Prostate gland (tissue), 2 donors: ENCODE measurements around the gene PDE4D. TPM values are rescaled to one million over a fixed set of nuclear protein-coding genes. Genes with fewer than 3 reads are reported as not detected.

ENCODE experiments used
- DNase-seq: peaks from one replicate; pipeline ENCODE4 v3.0.0-alpha.2; 2019; ENCODE audit warnings: low spot score
- H3K27ac ChIP-seq, 2 donors: fragments of 200-600 bp; sonication (generic); 2 replicates each; pipeline ENCODE4 v1.5.1; 2017 to 2019
- H3K27me3 ChIP-seq: fragments of 200-600 bp; sonication (generic); replicated peaks from 2 replicates; pipeline ENCODE4 v1.5.1; 2019; ENCODE audit not compliant: insufficient read depth
- H3K36me3 ChIP-seq, 2 donors: fragments of 200-600 bp; sonication (generic); 1 replicate in 1 of 2; 2 replicates in 1 of 2; pipeline versions ENCODE4 v1.5.1 to v1.8.1; 2017 to 2019
- H3K4me1 ChIP-seq: fragments of 200-600 bp; sonication (generic); replicated peaks from 2 replicates; pipeline ENCODE4 v1.5.1; 2019
- H3K4me3 ChIP-seq, 2 donors: fragments of 200-600 bp; sonication (generic); 2 replicates each; pipeline ENCODE4 v1.5.1; 2017 to 2019
- H3K9me3 ChIP-seq: fragments of 200-600 bp; sonication (generic); 2 replicates; pipeline ENCODE4 v1.5.1; 2017
- CTCF ChIP-seq, 4 experiments: fragments of 200-600 bp in 2 of 4; fragments of 450-650 bp in 2 of 4; sonication (generic) in 2 of 4; IDR thresholded peaks; 1 replicate in 3 of 4; 2 replicates in 1 of 4; pipeline ENCODE4 v1.5.1; 2016 to 2019; ENCODE audit warnings: antibody characterized with exemption in 4 of 4, mild to moderate bottlenecking in 2 of 4, moderate library complexity in 2 of 4
- POLR2A ChIP-seq: fragments of 450-650 bp; IDR thresholded peaks from one replicate; pipeline ENCODE4 v1.6.1; 2016; ENCODE audit warnings: antibody characterized with exemption, mild to moderate bottlenecking
- POLR2AphosphoS5 ChIP-seq: sonication (generic); formaldehyde crosslinking; IDR thresholded peaks from one replicate; pipeline ENCODE4 v1.6.1; 2017; ENCODE audit warnings: antibody characterized with exemption
- WGBS: methylation state at CpG from one replicate; pipeline ENCODE4 v1.1.5; 2018; 5-methylcytosine and 5-hydroxymethylcytosine counted together
- intact Hi-C: fragments of 100-400 bp; cut with DNase I; formaldehyde crosslinking; loops from one replicate; pipeline ENCODE4 v1.14.2; 2022
- total RNA-seq, 2 donors: library from RNA; depleted of rRNA; stranded (reverse); fragments of >200 nt; gene quantifications; one replicate each; pipeline ENCODE4 v1.1.0, GENCODE V29; 2016

PDE4D gene
- total RNA-seq, 2 donors from 2014 or later = 64.2 to 75.6 TPM

DNA sequence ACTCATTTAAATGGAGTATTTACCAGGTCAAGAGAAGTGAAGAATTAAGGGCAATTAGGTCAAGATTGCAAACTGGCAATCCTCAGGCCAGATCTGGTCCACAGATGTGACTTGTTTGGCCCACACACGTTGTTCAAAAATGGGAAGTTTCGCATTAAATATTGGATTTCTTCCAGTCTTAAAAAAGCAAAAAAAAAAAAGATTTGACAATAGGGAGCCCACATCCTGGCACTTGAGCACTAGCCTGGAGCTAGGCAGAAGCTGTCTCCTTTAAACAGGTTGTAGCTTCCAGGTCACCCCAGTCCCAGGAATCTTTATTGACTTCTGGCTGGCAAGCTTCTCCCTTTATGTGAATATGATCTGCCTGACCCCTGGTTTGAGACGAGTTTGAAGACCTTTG lies 790.2 kb downstream of the PDE4D start:
- H3K27ac ChIP-seq = no peak overlapping the region
- no peaks in the 10 kb centered on the region for H3K27me3 ChIP-seq
- H3K9me3 ChIP-seq = no peaks in the 10 kb centered on the region
- no peak for DNase-seq
- H3K36me3 ChIP-seq = no peaks in the 10 kb centered on the region
- intact Hi-C loops = no loop called here
- WGBS = 17% methylated on average over 3 of the region's 3 CpGs
- no peaks in the 10 kb centered on the region for H3K4me1 ChIP-seq
- TF ChIP-seq CTCF (IDR thresholded peaks at IDR 0.05) = no peak
- TF ChIP-seq POLR2A = no peak
- no peak overlapping the region for H3K4me3 ChIP-seq

DNA sequence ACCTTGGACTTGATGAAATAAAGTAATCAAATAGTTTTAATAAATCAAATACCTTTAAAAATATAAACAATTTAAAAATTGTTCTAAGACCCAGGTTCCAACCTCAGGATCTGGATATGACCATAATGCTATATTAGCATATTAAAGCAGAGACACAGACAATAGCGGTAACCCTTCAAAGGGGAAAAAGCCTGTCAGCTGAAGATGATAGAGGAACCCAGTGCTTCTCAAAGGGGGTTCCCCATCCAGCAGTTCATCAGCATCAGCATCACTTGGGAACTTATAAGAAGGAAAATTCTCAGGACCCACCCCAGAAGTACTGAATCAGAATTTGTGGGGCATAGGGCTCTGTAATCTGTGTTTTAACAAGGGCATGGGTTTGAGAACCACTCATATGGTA lies 791.1 kb downstream of the PDE4D start:
- Histone ChIP-seq H3K4me3 (no peak overlapping the region), H3K4me1 (no peaks in the 10 kb centered on the region), H3K27me3 (no peaks in the 10 kb centered on the region), H3K27ac (no peak overlapping the region), H3K36me3 (no peaks in the 10 kb centered on the region), H3K9me3 (no peaks in the 10 kb centered on the region)
- no peak for DNase-seq
- TF ChIP-seq POLR2AphosphoS5 (no peak), CTCF (IDR thresholded peaks at IDR 0.05) (no peak), POLR2A (no peak)
- WGBS = 93% methylated on average over 1 of the region's 1 CpG
- intact Hi-C loops = no loop called here

DNA sequence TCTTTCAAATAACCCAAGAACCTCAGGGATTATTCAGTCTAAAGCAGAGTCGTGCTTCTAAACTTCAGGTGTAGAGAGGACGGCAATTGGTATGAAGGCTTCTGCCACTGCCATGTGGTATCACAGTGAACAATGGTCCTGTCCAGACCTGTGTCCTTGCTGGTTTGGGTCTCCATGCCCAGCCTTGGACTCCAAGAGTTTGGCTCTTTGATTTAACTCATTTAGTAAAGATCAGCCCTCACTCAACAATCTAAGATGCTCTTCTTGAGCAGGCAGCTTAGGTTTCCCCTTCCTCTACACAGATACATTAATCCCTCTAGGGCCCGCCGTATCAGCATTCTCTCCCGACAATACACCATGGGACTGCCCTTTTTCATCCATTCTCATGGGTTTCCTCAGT lies 792.7 kb downstream of the PDE4D start:
- Histone ChIP-seq H3K36me3 (no peaks in the 10 kb centered on the region), H3K4me1 (no peaks in the 10 kb centered on the region), H3K9me3 (no peaks in the 10 kb centered on the region), H3K4me3 (no peak overlapping the region), H3K27ac (no peak overlapping the region), H3K27me3 (no peaks in the 10 kb centered on the region)
- DNase-seq = no peak
- 95% methylated on average over 5 of the region's 5 CpGs for WGBS
- TF ChIP-seq POLR2AphosphoS5 = no peak
- intact Hi-C loops = no loop called here

- Histone ChIP-seq H3K27ac (no peak overlapping the region), H3K27me3 (no peaks in the 10 kb centered on the region), H3K36me3 (no peaks in the 10 kb centered on the region), H3K4me1 (no peaks in the 10 kb centered on the region), H3K9me3 (no peaks in the 10 kb centered on the region), H3K4me3 (no peak overlapping the region)
- intact Hi-C loops = no loop called here
- no peak for TF ChIP-seq POLR2A
- peak; percentile 42 for TF ChIP-seq POLR2AphosphoS5
- no peak for TF ChIP-seq CTCF (IDR thresholded peaks at IDR 0.05)
- DNase-seq = peak; percentile 66
- 39% methylated on average over 6 of the region's 6 CpGs for WGBS
Measured at GRCh38 chr5:59099995-59100345, 793.6 kb downstream of the PDE4D start.

DNA sequence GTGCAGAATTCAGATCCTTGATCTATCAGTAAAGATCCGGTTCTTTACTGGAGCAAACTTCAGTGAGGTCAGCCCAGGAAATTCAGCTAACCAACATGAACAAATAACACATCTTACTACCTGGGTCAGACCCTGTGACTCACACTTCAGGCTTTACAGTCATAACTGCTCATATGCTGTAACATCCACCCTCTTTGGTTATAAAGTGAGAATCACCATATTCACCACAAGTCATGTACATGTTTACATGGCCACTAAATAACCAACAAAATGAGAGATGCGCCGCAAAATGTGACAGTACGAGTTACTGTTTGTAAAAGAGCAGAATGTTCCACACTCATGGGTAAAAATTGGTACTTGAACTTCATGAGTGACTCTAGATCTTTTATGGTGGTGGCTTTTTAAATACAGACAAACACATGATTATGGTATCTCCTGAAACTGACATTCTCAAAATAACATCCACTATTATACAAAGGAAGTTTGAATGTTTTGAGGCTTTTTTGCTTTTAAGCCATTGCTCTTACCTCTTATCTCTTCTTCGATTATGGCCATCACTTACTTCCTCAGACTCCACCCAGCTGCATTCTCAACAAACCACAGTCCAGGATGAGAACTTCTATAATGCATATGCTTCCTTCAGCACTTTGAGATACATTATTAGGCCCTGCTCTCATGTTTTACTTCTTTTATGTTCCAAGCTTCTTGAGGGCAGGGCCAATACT lies 794.1 kb downstream of the PDE4D start:
- no peak overlapping the region for H3K27ac ChIP-seq
- intact Hi-C loops = no loop called here

More for the DNA sequence above, 794.1 kb downstream of the PDE4D start:
- Histone ChIP-seq H3K4me3 (no peak overlapping the region), H3K36me3 (no peaks in the 10 kb centered on the region), H3K4me1 (no peaks in the 10 kb centered on the region), H3K9me3 (no peaks in the 10 kb centered on the region), H3K27me3 (no peaks in the 10 kb centered on the region)
- DNase-seq = no peak
- WGBS = 89% methylated on average over 5 of the region's 5 CpGs
- no peak for TF ChIP-seq POLR2A
- no peak for TF ChIP-seq POLR2AphosphoS5
- TF ChIP-seq CTCF (IDR thresholded peaks at IDR 0.05) = no peak
